ENCODE data around the gene WSB2. TPM values are rescaled to one million over a fixed set of nuclear protein-coding genes. Genes with fewer than 3 reads are reported as not detected.
"Not testable (repeated sequence)": the region's sequence is repeated elsewhere in the genome, so short reads cannot be mapped to it uniquely, and the experiment has no call there.

The WSB2 gene
- total and polyA plus RNA-seq, 7 experiments from 2014 or later = 10.2 to 52.2 (median 18.5) TPM

- peaks cover 0 to 10% (median 5%) of the 10 kb centered on the region in 5 donors for H3K36me3 Mint-ChIP-seq
- H3K4me1 Mint-ChIP-seq = peaks cover 11 to 27% (median 18%) of the 10 kb centered on the region in 7 donors
- CTCF ChIA-PET = no interaction called here
- DNase-seq = no peak
- intact Hi-C loops (cut with micrococcal nuclease) = loop anchor here (5.0 kb wide), 2 partner anchors 823 to 1278 kb away; partner anchors contain the start of genes FBXO21 (in 1 of the 2), RNFT2 (in 1 of the 2) and SPRING1 (in 1 of the 2)
- peak overlapping the region in 1 of 9 donors; percentile 14 for H3K27ac Mint-ChIP-seq
- Histone ChIP-seq H3K36me3 (ENCODE audit: control insufficient read depth in 2 of 3, insufficient read depth in 3 of 3, low read length in 3 of 3) (peaks cover 0 to 17% (median 0%) of the 10 kb centered on the region in 3 experiments), H3K9me3 (ENCODE audit: control insufficient read depth in 2 of 3, low read length in 3 of 3) (no peaks in the 10 kb centered on the region), H3K4me3 (ENCODE audit: low read length) (no peak overlapping the region), H3K27me3 (ENCODE audit: control insufficient read depth in 2 of 2, insufficient read depth in 2 of 2, low read length in 2 of 2) (no peaks in the 10 kb centered on the region), H3K27ac (ENCODE audit: low read depth, low read length) (no peak overlapping the region), H3K4me1 (ENCODE audit: control insufficient read depth in 2 of 2, insufficient read depth in 2 of 2, low read length in 2 of 2) (peaks cover 10 to 13% of the 10 kb centered on the region in 2 donors)
- no peak for ATAC-seq
- peaks cover 0 to 7% (median 0%) of the 10 kb centered on the region in 5 donors for H3K27me3 Mint-ChIP-seq
- peak overlapping the region in 3 of 10 donors; percentile 7 to 11 (median 9) for H3K4me3 Mint-ChIP-seq
- POLR2A ChIA-PET = no interaction called here
- H3K9me3 Mint-ChIP-seq = peaks cover 0 to 5% (median 0%) of the 10 kb centered on the region in 11 donors
Measured at GRCh38 chr12:118015306-118015705, 45.7 kb downstream of the WSB2 start.

- Mint-ChIP-seq H3K4me1 (peaks cover 7 to 22% (median 18%) of the 10 kb centered on the region in 7 donors), H3K4me3 (no peak overlapping the region), H3K9me3 (peaks cover 0 to 5% (median 0%) of the 10 kb centered on the region in 11 donors), H3K36me3 (peaks cover 0 to 3% (median 0%) of the 10 kb centered on the region in 5 donors), H3K27me3 (peaks cover 0 to 7% (median 0%) of the 10 kb centered on the region in 5 donors), H3K27ac (peak overlapping the region in 1 of 9 donors; percentile 1)
- no peaks in the 10 kb centered on the region for H3K27me3 ChIP-seq (ENCODE audit: control insufficient read depth in 2 of 2, insufficient read depth in 2 of 2, low read length in 2 of 2)
- H3K4me1 ChIP-seq (ENCODE audit: control insufficient read depth in 2 of 2, insufficient read depth in 2 of 2, low read length in 2 of 2) = peaks cover 10 to 13% of the 10 kb centered on the region in 2 donors
- ATAC-seq = no peak
- H3K4me3 ChIP-seq (ENCODE audit: low read length) = no peak overlapping the region
- CTCF ChIA-PET = no interaction called here
- POLR2A ChIA-PET = no interaction called here
- no peaks in the 10 kb centered on the region for H3K9me3 ChIP-seq (ENCODE audit: control insufficient read depth in 2 of 3, low read length in 3 of 3)
- intact Hi-C loops (cut with micrococcal nuclease) = no loop called here
- H3K36me3 ChIP-seq (ENCODE audit: control insufficient read depth in 2 of 3, insufficient read depth in 3 of 3, low read length in 3 of 3) = peaks cover 0 to 4% (median 0%) of the 10 kb centered on the region in 3 experiments
- no peak for DNase-seq
- no peak overlapping the region for H3K27ac ChIP-seq (ENCODE audit: low read depth, low read length)
Measured at GRCh38 chr12:118013283-118013682, 47.7 kb downstream of the WSB2 start.

- Mint-ChIP-seq H3K27ac (no peak overlapping the region), H3K9me3 (peaks cover 0 to 5% (median 0%) of the 10 kb centered on the region in 11 donors), H3K36me3 (no peaks in the 10 kb centered on the region), H3K27me3 (peaks cover 0 to 8% (median 0%) of the 10 kb centered on the region in 5 donors), H3K4me3 (no peak overlapping the region), H3K4me1 (peaks cover 3 to 9% (median 7%) of the 10 kb centered on the region in 7 donors)
- peaks cover 0 to 4% (median 0%) of the 10 kb centered on the region in 3 experiments for H3K36me3 ChIP-seq (ENCODE audit: control insufficient read depth in 2 of 3, insufficient read depth in 3 of 3, low read length in 3 of 3)
- ChIA-PET CTCF (no interaction called here), POLR2A (no interaction called here)
- DNase-seq (no peak), ATAC-seq (no peak)
- intact Hi-C loops (cut with micrococcal nuclease) = no loop called here
- no peak overlapping the region for H3K27ac ChIP-seq (ENCODE audit: low read depth, low read length)
- H3K9me3 ChIP-seq (ENCODE audit: control insufficient read depth in 2 of 3, low read length in 3 of 3) = no peaks in the 10 kb centered on the region
- H3K4me1 ChIP-seq (ENCODE audit: control insufficient read depth in 2 of 2, insufficient read depth in 2 of 2, low read length in 2 of 2) = peaks cover 1 to 6% of the 10 kb centered on the region in 2 donors
- no peak overlapping the region for H3K4me3 ChIP-seq (ENCODE audit: low read length)
- H3K27me3 ChIP-seq (ENCODE audit: control insufficient read depth in 2 of 2, insufficient read depth in 2 of 2, low read length in 2 of 2) = no peaks in the 10 kb centered on the region
Measured at GRCh38 chr12:118011961-118012360, 49.0 kb downstream of the WSB2 start.

GRCh38 chr12:118011377-118011776 lies 49.6 kb downstream of the WSB2 start:
- peaks cover 0 to 8% (median 0%) of the 10 kb centered on the region in 5 donors for H3K27me3 Mint-ChIP-seq
- peaks cover 0 to 3% (median 0%) of the 10 kb centered on the region in 11 donors for H3K9me3 Mint-ChIP-seq
- Histone ChIP-seq H3K36me3 (ENCODE audit: control insufficient read depth in 2 of 3, insufficient read depth in 3 of 3, low read length in 3 of 3) (no peaks in the 10 kb centered on the region), H3K4me3 (ENCODE audit: low read length) (no peak overlapping the region), H3K4me1 (ENCODE audit: control insufficient read depth in 2 of 2, insufficient read depth in 2 of 2, low read length in 2 of 2) (peaks cover 0 to 5% of the 10 kb centered on the region in 2 donors), H3K27ac (ENCODE audit: low read depth, low read length) (no peak overlapping the region), H3K27me3 (ENCODE audit: control insufficient read depth in 2 of 2, insufficient read depth in 2 of 2, low read length in 2 of 2) (no peaks in the 10 kb centered on the region), H3K9me3 (ENCODE audit: control insufficient read depth in 2 of 3, low read length in 3 of 3) (no peaks in the 10 kb centered on the region)
- ChIA-PET CTCF (no interaction called here), POLR2A (no interaction called here)
- intact Hi-C loops (cut with micrococcal nuclease) = no loop called here
- H3K4me3 Mint-ChIP-seq = no peak overlapping the region
- ATAC-seq (no peak), DNase-seq (no peak)
- no peak overlapping the region for H3K27ac Mint-ChIP-seq
- no peaks in the 10 kb centered on the region for H3K36me3 Mint-ChIP-seq
- H3K4me1 Mint-ChIP-seq = peaks cover 2 to 6% (median 5%) of the 10 kb centered on the region in 7 donors

- intact Hi-C loops (cut with micrococcal nuclease) = no loop called here
- Histone ChIP-seq H3K27me3 (ENCODE audit: control insufficient read depth in 2 of 2, insufficient read depth in 2 of 2, low read length in 2 of 2) (no peaks in the 10 kb centered on the region), H3K36me3 (ENCODE audit: control insufficient read depth in 2 of 3, insufficient read depth in 3 of 3, low read length in 3 of 3) (no peaks in the 10 kb centered on the region), H3K4me1 (ENCODE audit: control insufficient read depth in 2 of 2, insufficient read depth in 2 of 2, low read length in 2 of 2) (peaks cover 0 to 1% of the 10 kb centered on the region in 2 donors), H3K4me3 (ENCODE audit: low read length) (no peak overlapping the region), H3K9me3 (ENCODE audit: control insufficient read depth in 2 of 3, low read length in 3 of 3) (no peaks in the 10 kb centered on the region), H3K27ac (ENCODE audit: low read depth, low read length) (no peak overlapping the region)
- ChIA-PET CTCF (no interaction called here), POLR2A (no interaction called here)
- Mint-ChIP-seq H3K27ac (no peak overlapping the region), H3K27me3 (peaks cover 0 to 7% (median 0%) of the 10 kb centered on the region in 5 donors), H3K36me3 (no peaks in the 10 kb centered on the region), H3K9me3 (peaks cover 0 to 3% (median 0%) of the 10 kb centered on the region in 11 donors), H3K4me1 (peaks cover 0 to 2% (median under 1%) of the 10 kb centered on the region in 7 donors), H3K4me3 (no peak overlapping the region)
- ATAC-seq (no peak), DNase-seq (no peak)
Measured at GRCh38 chr12:118010903-118011302, 50.1 kb downstream of the WSB2 start.

- H3K4me3 Mint-ChIP-seq; DNase-seq; H3K9me3 ChIP-seq (ENCODE audit: control insufficient read depth in 2 of 3, low read length in 3 of 3); H3K4me1 Mint-ChIP-seq; H3K27ac ChIP-seq (ENCODE audit: low read depth, low read length); H3K4me3 ChIP-seq (ENCODE audit: low read length); H3K36me3 Mint-ChIP-seq; H3K27me3 ChIP-seq (ENCODE audit: control insufficient read depth in 2 of 2, insufficient read depth in 2 of 2, low read length in 2 of 2); H3K4me1 ChIP-seq (ENCODE audit: control insufficient read depth in 2 of 2, insufficient read depth in 2 of 2, low read length in 2 of 2); intact Hi-C loops (cut with micrococcal nuclease); H3K36me3 ChIP-seq (ENCODE audit: control insufficient read depth in 2 of 3, insufficient read depth in 3 of 3, low read length in 3 of 3); CTCF ChIA-PET; POLR2A ChIA-PET; H3K27ac Mint-ChIP-seq; ATAC-seq; H3K27me3 Mint-ChIP-seq: not testable (repeated sequence)
- peaks cover 0 to 13% (median 0%) of the 10 kb centered on the region in 11 donors for H3K9me3 Mint-ChIP-seq
Measured at GRCh38 chr12:117999806-118000205, 61.2 kb downstream of the WSB2 start.

GRCh38 chr12:117998719-117999118 lies 62.3 kb downstream of the WSB2 start:
- Histone ChIP-seq H3K4me3 (ENCODE audit: low read length) (no peak overlapping the region), H3K36me3 (ENCODE audit: control insufficient read depth in 2 of 3, insufficient read depth in 3 of 3, low read length in 3 of 3) (no peaks in the 10 kb centered on the region), H3K4me1 (ENCODE audit: control insufficient read depth in 2 of 2, insufficient read depth in 2 of 2, low read length in 2 of 2) (no peaks in the 10 kb centered on the region), H3K27ac (ENCODE audit: low read depth, low read length) (no peak overlapping the region), H3K27me3 (ENCODE audit: control insufficient read depth in 2 of 2, insufficient read depth in 2 of 2, low read length in 2 of 2) (no peaks in the 10 kb centered on the region), H3K9me3 (ENCODE audit: control insufficient read depth in 2 of 3, low read length in 3 of 3) (no peaks in the 10 kb centered on the region)
- no peak overlapping the region for H3K4me3 Mint-ChIP-seq
- peaks cover 3 to 11% (median 5%) of the 10 kb centered on the region in 5 donors for H3K27me3 Mint-ChIP-seq
- no peak for ATAC-seq
- intact Hi-C loops (cut with micrococcal nuclease) = no loop called here
- peaks cover 0 to 14% (median 4%) of the 10 kb centered on the region in 11 donors for H3K9me3 Mint-ChIP-seq
- no peak for DNase-seq
- no peak overlapping the region for H3K27ac Mint-ChIP-seq
- POLR2A ChIA-PET = no interaction called here
- H3K4me1 Mint-ChIP-seq = no peaks in the 10 kb centered on the region
- CTCF ChIA-PET = no interaction called here
- H3K36me3 Mint-ChIP-seq = no peaks in the 10 kb centered on the region
